HFFc6 (cell line): ENCODE measurements around the gene NNMT. TPM values are rescaled to one million over a fixed set of nuclear protein-coding genes. Genes with fewer than 3 reads are reported as not detected.

Experiments
- DNase-seq: peaks from one replicate; pipeline ENCODE4 v3.0.0-alpha.2; 2018
- H3K27ac Mint-ChIP-seq: 2 replicates; pipeline ENCODE4 v1.8.0; 2020; ENCODE audit warnings: mild to moderate bottlenecking, mixed read lengths
- H3K27me3 Mint-ChIP-seq: 2 replicates; pipeline ENCODE4 v1.8.0; 2021; ENCODE audit warnings: mild to moderate bottlenecking, moderate library complexity, mixed read lengths; ENCODE audit not compliant: insufficient read depth
- H3K36me3 Mint-ChIP-seq: 2 replicates; pipeline ENCODE4 v1.8.0; 2021; ENCODE audit warnings: low read depth, mixed read lengths
- H3K4me1 Mint-ChIP-seq: 2 replicates; pipeline ENCODE4 v1.8.0; 2020; ENCODE audit warnings: low read depth, mixed read lengths
- H3K4me3 Mint-ChIP-seq: 2 replicates; pipeline ENCODE4 v1.8.0; 2020; ENCODE audit warnings: mild to moderate bottlenecking, moderate library complexity, mixed read lengths
- H3K9me3 Mint-ChIP-seq: 2 replicates; pipeline ENCODE4 v1.8.0; 2020; ENCODE audit warnings: mild to moderate bottlenecking, mixed read lengths
- total RNA-seq, 6 experiments: library from RNA; stranded (reverse); fragmentation: NEBNext Ultra II Directional; extraction: Animal tissue kit (Norgen Biotek cat#: 25700); gene quantifications; 2 replicates in 1 of 6; 3 replicates in 5 of 6; pipeline ENCODE4 v1.2.3, GENCODE V29; 2021
- TF ChIP-seq, protein P1 (sequence below): fragments of 200-600 bp; sonication (generic); IDR thresholded peaks from 2 replicates; pipeline ENCODE4 v1.5.0; 2021; ENCODE audit warnings: antibody characterized with exemption, mild to moderate bottlenecking

The NNMT gene
- total RNA-seq, 6 experiments from 2014 or later, result 191 to 264 (median 205) TPM

DNA sequence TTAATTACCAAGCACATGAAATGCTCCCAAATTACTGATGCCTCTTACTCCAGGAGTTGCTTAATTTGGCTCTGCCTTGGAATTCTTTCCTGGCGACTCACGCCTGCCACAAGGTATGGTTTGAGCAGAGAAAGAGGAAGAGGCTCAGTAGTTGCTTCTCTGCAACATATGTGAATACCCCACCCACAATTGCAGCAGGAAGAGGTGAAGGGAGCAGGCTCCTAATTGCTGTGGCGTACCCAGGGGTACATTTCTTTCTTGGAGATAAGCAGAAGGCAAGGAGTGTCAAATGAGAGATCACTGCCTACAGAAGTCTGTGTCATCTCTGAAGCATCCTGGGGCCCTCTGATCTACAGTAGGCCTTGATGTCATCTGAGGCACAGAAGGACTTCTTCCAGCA lies 10.6 kb upstream of the NNMT start:
- Mint-ChIP-seq H3K27me3 (no peaks in the 10 kb centered on the region; the same call in 1 of the 2 replicates), H3K4me3 (peak overlapping the region; percentile 44), H3K27ac (peak overlapping the region; percentile 70), H3K4me1 (peaks cover 67% of the 10 kb centered on the region), H3K36me3 (peaks cover 8% of the 10 kb centered on the region), H3K9me3 (peaks cover 8% of the 10 kb centered on the region)
- TF ChIP-seq, protein P1, sequence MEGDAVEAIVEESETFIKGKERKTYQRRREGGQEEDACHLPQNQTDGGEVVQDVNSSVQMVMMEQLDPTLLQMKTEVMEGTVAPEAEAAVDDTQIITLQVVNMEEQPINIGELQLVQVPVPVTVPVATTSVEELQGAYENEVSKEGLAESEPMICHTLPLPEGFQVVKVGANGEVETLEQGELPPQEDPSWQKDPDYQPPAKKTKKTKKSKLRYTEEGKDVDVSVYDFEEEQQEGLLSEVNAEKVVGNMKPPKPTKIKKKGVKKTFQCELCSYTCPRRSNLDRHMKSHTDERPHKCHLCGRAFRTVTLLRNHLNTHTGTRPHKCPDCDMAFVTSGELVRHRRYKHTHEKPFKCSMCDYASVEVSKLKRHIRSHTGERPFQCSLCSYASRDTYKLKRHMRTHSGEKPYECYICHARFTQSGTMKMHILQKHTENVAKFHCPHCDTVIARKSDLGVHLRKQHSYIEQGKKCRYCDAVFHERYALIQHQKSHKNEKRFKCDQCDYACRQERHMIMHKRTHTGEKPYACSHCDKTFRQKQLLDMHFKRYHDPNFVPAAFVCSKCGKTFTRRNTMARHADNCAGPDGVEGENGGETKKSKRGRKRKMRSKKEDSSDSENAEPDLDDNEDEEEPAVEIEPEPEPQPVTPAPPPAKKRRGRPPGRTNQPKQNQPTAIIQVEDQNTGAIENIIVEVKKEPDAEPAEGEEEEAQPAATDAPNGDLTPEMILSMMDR, result no peak
- peak; percentile 41 for DNase-seq

DNA sequence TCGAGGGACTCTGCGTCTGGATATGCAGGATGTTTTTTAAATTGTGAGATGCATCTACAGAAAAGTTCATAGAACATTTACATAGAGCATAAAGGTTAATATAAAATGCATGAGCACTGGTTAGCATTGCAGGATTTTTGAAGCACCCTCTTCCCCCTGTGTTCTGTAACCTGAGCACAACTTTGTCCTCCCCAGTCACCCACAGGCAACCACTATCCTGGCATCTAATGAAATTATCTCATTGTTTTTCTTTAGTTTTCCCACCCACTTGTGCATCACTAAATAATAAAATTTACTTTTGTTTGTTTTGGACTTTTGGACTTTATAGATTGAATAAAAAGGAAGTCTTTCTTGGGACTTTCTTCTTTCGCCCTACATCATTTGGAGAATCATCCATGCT lies 10.0 kb upstream of the NNMT start:
- no peak for DNase-seq
- TF ChIP-seq, protein P1, result no peak
- Mint-ChIP-seq H3K36me3 (peaks cover 15% of the 10 kb centered on the region), H3K4me3 (no peak overlapping the region), H3K4me1 (peaks cover 67% of the 10 kb centered on the region), H3K9me3 (peaks cover 15% of the 10 kb centered on the region), H3K27me3 (no peaks in the 10 kb centered on the region; the same call in 1 of the 2 replicates), H3K27ac (peak overlapping the region; percentile 70)

DNA sequence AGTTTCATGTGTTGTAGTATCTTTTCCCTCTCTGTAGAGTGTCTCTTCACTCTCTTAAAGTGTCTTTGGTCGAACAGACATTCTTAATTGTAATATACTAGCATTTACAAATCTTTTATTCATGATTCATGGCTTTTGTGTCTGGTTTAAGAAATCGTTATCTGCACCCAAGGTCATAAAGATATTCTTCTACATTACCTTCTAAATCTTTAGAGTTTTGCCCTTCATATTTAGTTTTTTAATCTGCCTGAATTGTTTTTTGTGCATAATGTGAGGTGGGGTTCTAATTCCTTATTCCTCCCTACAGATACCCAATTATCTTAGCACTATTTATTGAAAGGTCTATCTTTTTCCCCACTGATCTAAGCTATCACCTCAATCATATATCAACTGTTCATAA lies 9.0 kb upstream of the NNMT start:
- H3K4me3 Mint-ChIP-seq, result no peak overlapping the region
- no peak overlapping the region; the same call in 1 of the 2 replicates for H3K27ac Mint-ChIP-seq
- peaks cover 67% of the 10 kb centered on the region for H3K4me1 Mint-ChIP-seq
- no peak for DNase-seq
- TF ChIP-seq, protein P1, result no peak
- peaks cover 23% of the 10 kb centered on the region for H3K9me3 Mint-ChIP-seq
- H3K36me3 Mint-ChIP-seq, result peaks cover 23% of the 10 kb centered on the region
- H3K27me3 Mint-ChIP-seq, result no peaks in the 10 kb centered on the region

DNA sequence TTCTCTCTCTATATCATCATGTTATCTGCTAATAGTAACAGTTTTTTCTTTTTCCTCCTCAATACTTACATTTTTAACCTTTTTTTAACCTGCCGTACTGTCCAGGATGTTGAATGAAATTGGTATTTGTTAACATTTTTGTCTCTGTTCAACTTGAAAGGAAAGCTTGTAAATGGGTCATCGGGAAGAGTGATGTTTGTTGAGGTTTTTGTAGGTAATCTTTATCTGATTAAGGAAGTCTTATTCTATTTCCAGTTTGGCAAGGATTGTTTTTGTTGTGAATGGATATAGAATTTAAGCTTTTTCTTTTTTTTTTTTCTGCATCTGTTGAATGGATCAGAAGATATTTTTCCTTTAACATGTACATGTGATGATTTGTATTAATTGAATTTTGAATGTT lies 8.1 kb upstream of the NNMT start:
- Mint-ChIP-seq H3K27ac (no peak overlapping the region), H3K36me3 (peaks cover 23% of the 10 kb centered on the region), H3K9me3 (peaks cover 23% of the 10 kb centered on the region), H3K4me3 (no peak overlapping the region), H3K4me1 (peaks cover 70% of the 10 kb centered on the region), H3K27me3 (no peaks in the 10 kb centered on the region)
- TF ChIP-seq, protein P1, result no peak
- no peak for DNase-seq

DNA sequence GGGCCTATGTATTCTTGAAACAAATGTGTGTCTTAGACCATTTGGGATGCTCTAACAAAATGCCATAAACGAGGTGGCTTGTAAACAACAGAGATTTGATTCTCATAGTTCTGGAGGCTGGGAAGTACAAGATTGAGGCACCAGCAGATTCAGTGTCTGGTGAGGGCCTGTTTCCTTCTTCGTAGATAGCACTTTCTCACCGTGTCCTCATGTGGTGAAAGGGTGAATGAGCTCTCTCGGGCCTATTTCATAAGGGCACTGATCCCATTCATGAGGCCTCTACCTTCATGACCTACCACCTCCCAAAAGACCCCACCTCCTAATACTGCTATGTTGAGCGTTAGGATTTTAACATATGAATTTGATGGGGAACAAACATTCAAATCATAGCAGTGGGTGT lies 6.4 kb upstream of the NNMT start:
- Mint-ChIP-seq H3K4me1 (peaks cover 79% of the 10 kb centered on the region), H3K27me3 (no peaks in the 10 kb centered on the region), H3K4me3 (no peak overlapping the region), H3K9me3 (peaks cover 23% of the 10 kb centered on the region), H3K36me3 (peaks cover 23% of the 10 kb centered on the region), H3K27ac (no peak overlapping the region)
- TF ChIP-seq, protein P1, result no peak
- no peak for DNase-seq
